GM23338 (cell line): ENCODE measurements around the gene MTA2.

Experiments
- CTCF ChIP-seq, 2 experiments: fragments of 200-600 bp in 1 of 2; sonication (generic) in 1 of 2; conservative IDR thresholded peaks; 2 replicates each; pipeline versions ENCODE4 v1.5.1 to v1.6.1; 2016 to 2017; ENCODE audit warnings: antibody characterized with exemption in 2 of 2, low read depth in 2 of 2, mild to moderate bottlenecking in 2 of 2, moderate library complexity in 1 of 2
- EZH2 ChIP-seq: fragments of 200-600 bp; sonication (generic); IDR thresholded peaks from one replicate; pipeline ENCODE4 v1.8.0; 2017; ENCODE audit warnings: antibody characterized with exemption, mild to moderate bottlenecking, low read depth; ENCODE audit not compliant: unreplicated experiment
- EZH2phosphoT487 ChIP-seq: fragments of 200-600 bp; sonication (generic); IDR thresholded peaks from one replicate; pipeline ENCODE4 v1.8.1; 2018; ENCODE audit warnings: antibody characterized with exemption; ENCODE audit not compliant: unreplicated experiment
- POLR2AphosphoS5 ChIP-seq: IDR thresholded peaks from 2 replicates; pipeline ENCODE4 v1.6.1; 2016; ENCODE audit warnings: antibody characterized with exemption, low read depth

DNA sequence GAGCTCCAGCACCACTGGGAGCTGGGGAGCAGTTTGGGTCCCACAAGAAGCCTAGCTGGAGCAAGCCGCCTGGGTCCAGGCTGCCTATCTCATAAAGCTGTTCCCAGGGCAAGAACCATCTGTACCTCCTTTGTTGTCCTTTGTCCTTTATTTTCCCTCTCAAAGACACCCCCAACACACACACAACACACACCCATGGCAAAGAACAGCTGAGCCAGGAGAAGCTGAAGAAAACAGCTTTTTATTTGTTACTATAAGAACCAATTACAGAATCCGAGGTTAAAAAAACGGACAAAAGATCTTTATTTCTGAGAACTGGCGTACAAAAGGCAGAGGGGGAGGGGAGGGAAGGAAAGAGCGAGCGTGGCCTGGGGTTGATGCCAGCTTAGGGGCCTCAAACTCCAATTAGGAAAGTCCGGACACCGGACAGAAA, 8.7 kb downstream of the MTA2 start:
- TF ChIP-seq CTCF (conservative IDR thresholded peaks at IDR 0.05; ENCODE audit: low read depth in 2 of 2) (no peak), POLR2AphosphoS5 (no peak), EZH2 (no peak), EZH2phosphoT487 (no peak)
